ENCODE measurements around the gene SP100. TPM values are rescaled to one million over a fixed set of nuclear protein-coding genes. Genes with fewer than 3 reads are reported as not detected.
"Not testable (repeated sequence)": the region's sequence is repeated elsewhere in the genome, so short reads cannot be mapped to it uniquely, and the experiment has no call there.

The SP100 gene
- total RNA-seq, 1 experiment from 2014 or later: 63.1 TPM

- DNase-seq (ENCODE audit: low spot score): no peak
Observed at GRCh38 chr2:230419181-230419580, 3.2 kb downstream of the SP100 start.

DNA sequence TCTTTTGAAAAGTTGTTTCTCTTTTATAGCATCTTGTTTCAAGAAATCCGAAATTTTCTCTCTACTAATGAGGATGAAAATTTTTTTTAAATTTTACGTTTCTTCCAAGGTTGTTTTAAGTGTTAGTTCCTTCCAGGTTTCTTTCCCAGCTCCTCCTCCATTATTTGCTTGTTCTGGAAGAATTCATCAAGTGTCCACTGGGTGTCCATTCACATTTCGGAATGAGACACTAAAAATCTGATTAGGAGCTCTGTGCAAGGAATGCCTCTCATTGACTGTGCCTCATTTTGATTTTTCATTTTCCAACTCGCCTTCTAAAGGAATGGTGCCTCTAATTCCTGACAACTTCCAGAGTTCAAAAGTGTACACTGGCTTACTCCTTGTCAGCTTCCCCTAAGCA lies 6.1 kb downstream of the SP100 start:
- DNase-seq (ENCODE audit: low spot score): no peak

DNA sequence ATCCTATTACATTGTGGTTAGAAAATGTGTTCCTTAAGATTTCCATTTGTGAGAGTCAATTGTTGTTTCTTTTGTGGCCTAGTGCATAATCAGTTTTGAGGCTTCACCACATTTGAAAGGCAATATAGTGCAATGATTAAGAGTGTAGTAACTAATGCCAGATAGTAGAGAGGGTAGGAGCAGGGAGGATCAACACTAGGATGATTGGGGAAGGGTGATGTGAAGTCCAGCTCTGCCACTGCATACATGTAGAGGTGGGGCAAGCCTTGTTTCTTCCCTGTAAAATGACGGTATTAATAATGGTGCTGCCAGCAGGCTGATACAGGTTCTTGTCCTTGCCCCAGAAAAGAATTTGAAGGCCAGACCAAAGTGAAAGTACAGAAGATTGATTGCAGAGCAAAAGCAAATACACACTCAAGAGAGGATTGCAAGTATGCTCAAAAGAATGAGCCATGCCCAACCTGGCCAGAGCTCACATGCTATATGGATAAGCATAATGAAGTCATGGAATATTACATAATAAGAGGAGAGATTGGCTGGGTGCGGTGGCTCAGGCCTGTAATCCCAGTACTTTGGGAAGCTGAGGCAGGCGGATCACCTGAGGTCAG lies 8.0 kb downstream of the SP100 start:
- peak; percentile 58 for DNase-seq (ENCODE audit: low spot score)

DNA sequence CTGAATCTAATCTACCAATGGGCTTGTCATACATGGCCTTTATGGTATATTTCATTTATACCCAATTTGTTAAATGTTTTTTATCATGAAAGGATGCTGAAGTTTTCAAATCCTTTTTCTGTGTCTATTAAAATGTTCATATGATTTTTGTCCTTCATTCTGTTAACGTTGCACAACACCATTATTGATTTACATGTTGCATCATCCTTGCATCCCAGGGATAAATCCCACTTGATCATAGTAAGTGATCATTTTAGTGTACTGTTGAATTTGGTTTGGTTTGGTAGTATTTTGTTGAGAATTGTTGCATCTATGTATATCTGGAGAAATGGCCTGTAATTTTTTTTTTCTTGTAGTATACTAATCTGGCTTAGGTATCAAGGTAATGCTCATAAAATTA lies 9.4 kb downstream of the SP100 start:
- DNase-seq (ENCODE audit: low spot score): no peak

GRCh38 chr2:230429513-230429912 lies 13.5 kb downstream of the SP100 start:
- DNase-seq (ENCODE audit: low spot score): no peak

DNA sequence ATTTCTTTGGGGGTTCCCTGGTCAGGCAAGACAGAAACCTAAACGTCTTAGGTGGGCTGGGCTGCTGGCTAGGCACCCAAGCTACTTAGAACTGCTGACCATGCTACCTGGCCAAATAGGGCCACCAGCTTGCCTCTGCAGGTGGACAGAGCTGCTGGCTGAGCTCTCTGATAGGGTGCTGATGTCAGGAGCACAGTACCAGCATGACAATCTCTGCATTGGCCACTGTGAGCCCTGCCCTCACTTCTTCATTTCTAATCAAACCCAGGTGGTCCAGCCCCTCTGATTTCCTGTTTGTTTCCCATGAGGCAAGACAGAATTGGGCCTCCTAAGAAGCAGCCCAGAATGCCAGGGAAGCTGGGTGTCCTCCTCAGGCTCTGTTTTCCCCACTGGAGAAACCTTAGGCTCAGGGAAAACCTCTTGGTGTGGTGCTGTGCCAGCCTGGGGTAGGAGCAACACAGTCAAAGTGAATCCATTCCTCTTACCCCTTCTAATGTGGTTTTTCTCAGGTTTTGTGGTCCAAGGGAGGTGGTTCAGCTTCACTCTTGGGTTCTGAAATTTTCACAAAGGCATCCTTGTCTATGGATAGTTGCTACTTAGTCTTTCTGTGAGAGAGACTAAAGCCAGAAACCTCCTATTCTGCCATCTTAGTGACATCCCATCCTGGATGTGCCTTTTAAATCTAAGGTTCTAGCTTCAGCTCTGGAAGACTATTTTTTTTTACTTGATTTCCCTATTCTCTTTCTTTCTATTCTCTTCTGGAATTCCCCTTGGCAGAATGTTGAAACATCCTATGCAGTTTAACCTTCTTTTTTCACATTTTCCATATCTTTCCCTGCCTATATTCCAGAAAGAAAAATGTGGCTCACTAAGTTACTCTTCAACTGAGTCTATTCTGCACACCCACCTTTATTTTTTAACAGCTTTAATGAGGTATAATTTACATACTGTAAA lies 15.2 kb downstream of the SP100 start:
- no peak for DNase-seq (ENCODE audit: low spot score)

- DNase-seq (ENCODE audit: low spot score): no peak
Observed at GRCh38 chr2:230434677-230435324, 18.8 kb downstream of the SP100 start.

DNA sequence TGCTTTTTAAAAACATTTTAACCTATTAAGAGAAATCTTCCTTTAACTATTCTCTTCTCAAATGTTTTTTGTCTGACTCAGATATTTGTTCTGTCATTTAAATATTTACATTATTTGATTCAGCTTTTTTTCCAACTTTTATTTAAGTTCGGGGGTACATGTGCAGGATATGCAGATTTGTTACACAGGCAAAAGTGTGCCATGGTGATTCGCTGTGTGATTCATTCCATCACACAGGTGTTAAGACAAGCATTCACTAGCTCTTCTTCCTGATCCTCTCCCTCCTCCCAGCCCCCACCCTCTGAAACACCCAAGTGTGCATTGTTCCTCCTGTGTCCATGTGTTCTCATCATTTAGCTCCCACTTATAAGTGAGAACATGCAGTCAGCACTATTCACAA lies 19.4 kb downstream of the SP100 start:
- DNase-seq (ENCODE audit: low spot score): no peak

DNA sequence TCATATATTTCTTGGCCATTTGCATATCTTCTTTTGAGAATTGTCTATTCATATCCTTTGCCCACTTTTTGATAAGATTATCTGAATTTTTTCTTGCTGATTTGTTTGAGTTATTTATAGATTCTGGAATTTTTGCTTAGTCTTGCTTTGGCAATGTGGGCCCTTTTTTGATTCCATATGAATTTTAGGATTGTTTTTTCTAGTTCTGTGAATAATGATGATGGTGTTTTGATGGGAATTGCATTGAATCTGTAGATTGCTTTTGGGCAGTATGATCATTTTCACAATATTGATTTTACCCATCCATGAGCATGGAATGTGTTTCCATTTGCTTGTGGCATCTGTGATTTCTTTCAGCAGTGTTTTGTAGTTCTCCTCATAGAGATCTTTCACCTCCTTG lies 23.1 kb downstream of the SP100 start:
- DNase-seq (ENCODE audit: low spot score): not testable (repeated sequence)

GRCh38 chr2:230439590-230439989 lies 23.6 kb downstream of the SP100 start:
- DNase-seq (ENCODE audit: low spot score): no peak

DNA sequence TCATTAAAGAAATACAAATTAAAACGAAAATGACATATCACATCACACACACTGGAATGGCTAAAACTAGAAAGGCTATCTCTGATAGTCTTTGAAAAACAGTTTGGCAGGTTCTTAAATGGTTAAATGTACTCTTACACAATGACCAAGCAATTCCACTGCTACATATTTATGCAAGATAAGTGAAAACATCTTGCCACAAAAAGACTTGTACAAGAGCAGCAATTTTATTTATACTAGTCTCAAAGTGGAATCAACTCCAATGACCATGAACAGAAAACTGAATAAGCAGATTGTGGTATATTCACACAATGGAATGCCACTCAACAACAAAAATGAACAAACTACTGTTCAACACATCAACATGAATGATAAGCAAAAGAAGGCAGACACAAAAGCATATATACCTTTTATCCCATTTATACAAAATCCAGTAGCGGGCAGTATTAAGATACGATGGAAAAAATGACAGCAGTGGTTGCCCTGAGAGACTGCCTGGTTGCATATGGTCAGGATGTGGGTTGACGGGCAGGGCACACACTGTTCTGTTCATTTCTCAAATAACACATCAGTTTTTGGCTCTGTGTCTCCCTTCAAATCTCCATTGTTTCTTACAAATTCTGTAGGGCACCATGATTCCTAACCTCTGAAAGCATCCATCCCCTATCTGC lies 25.4 kb downstream of the SP100 start:
- peak; percentile 40 for DNase-seq (ENCODE audit: low spot score)

DNA sequence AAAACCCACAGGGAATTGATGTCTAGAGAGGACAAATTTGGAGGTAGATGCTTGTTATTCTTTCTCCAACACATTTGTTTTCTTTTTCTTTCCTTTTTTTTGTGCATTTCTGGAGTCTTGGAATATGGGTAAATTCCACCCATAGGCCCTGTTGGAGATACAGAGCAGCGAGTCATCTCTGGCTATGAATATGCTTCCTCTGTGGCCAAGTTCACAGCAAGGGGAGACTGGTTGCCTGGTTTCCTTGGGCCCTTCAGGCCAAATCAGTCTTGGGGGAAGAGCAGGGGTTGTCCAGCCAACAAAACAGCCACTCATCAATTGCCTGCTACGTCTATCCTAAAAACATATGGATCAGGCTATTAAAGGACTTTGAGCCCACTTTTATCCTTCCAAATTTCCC lies 27.5 kb downstream of the SP100 start:
- no peak for DNase-seq (ENCODE audit: low spot score)

GRCh38 chr2:230444832-230445231 lies 28.8 kb downstream of the SP100 start:
- no peak for DNase-seq (ENCODE audit: low spot score)

GRCh38 chr2:230447036-230447435 lies 31.0 kb downstream of the SP100 start:
- DNase-seq (ENCODE audit: low spot score): no peak

DNA sequence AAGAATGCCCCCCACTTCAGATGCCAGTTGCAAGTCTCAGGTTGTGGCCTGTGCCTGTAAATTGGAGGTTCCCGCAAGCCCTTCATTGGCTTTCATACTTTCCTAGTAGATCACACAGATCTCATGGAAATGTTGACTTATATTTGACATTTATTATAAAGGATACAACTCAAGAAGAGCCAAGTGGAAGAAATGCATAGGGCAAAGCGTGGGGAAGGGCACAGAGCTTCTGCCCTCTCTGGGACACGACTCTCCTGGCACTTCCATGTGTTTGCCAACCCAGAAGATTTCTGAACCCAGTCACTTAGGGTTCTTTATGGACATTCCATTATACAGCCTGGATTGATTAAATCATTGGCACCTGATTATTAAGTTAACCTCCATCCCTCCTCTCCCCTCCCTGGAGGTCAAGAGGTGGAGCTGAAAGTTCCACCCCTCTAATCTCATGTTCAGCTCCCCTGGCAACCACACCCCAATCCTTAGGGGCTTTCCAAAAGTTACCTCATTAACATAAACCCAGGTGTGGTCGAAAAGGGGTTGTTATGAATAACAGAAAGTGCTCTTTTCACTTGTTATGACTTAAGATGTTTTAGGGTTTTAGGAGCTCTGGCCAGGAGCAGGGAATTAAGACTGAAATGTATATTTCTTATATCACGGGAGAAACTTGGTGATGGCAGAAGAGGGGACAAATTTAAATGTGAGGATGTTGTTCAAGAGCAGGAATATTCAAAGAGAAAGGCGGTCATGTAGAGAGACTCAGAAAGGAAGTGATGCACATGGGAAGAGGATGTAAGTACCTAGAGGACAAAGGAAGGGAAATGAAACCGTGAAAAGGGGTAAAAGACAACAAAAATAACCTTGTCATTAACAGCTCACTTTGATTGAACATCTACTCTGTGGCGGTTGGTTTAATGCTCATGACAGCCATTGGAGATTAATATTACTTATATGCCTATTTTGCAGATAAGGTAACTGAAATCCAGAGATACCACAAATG lies 31.8 kb downstream of the SP100 start:
- DNase-seq (ENCODE audit: low spot score): no peak

DNA sequence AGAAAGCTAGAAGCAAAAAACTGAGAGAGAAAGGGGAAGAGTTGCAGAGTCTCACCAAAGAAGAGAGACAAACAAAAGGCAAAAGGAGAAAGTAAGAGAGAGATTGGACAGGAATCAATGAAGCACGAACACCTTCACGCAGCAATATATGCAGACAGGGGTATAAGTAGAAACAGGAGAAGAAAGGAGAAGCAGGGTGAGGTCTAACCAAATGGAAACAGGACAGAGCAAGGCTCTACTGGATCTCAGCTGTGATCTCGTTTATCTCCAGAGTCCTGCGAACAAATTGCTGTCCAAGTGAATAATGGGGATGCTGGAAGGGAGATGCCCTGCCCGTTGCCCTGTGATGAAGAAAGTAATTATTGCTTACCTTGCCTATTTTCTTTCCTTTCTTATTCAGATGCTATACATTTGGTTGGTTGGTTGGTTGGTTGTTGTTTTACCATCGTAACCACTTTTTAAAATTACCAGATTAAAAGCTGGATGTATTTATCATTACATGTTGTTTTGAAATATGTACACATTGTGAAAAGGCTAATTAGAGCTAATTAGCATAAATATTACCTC lies 34.0 kb downstream of the SP100 start:
- no peak for DNase-seq (ENCODE audit: low spot score)

DNA sequence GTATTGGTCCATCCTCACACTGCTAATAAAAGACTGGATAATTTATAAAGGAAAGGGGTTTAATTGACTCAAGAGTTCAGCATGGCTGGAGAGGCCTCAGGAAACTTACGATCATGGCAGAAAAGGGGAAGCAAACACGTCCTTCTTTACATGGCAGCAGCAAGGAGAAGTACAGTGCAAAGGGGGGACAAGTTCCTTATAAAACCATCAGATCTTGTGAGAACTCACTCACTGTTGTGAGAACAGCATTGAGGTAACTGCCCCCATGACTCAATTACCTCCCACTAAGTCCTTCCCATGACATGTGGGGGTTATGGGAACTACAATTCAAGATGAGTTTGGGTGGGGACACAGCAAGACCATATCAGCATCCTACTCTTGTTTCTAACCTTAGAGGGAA lies 37.0 kb downstream of the SP100 start:
- DNase-seq (ENCODE audit: low spot score): no peak

- DNase-seq (ENCODE audit: low spot score): no peak
Observed at GRCh38 chr2:230455005-230455684, 39.1 kb downstream of the SP100 start.

GRCh38 chr2:230457073-230457768 lies 41.2 kb downstream of the SP100 start:
- DNase-seq (ENCODE audit: low spot score): no peak
